Measurements from ENCODE around the gene TNRC6C. TPM values are rescaled to one million over a fixed set of nuclear protein-coding genes. Genes with fewer than 3 reads are reported as not detected.

TNRC6C gene
- total and polyA plus RNA-seq, 12 donors, result 2.2 to 31.4 (median 24.2) TPM

GRCh38 chr17:78095035-78095434, 136.5 kb downstream of the TNRC6C start:
- ATAC-seq, result no peak
- no peak for TF ChIP-seq CTCF (IDR thresholded peaks at IDR 0.05)
- Histone ChIP-seq H3K36me3 (peaks cover 0 to 100% (median 79%) of the 10 kb centered on the region in 9 donors), H3K27ac (no peak overlapping the region), H3K27me3 (no peaks in the 10 kb centered on the region), H3K9me3 (no peaks in the 10 kb centered on the region), H3K4me1 (peaks cover 0 to 4% (median 0%) of the 10 kb centered on the region in 9 donors), H3K4me3 (no peak overlapping the region)
- intact Hi-C loops (cut with DNase I), result no loop called here
- no peak for DNase-seq
- WGBS, 2 donors, result 97 to 98% methylated on average over 6 of the region's 6 CpGs

GRCh38 chr17:78096093-78096492, 137.6 kb downstream of the TNRC6C start:
- Histone ChIP-seq H3K4me1 (no peaks in the 10 kb centered on the region), H3K27me3 (no peaks in the 10 kb centered on the region), H3K9me3 (no peaks in the 10 kb centered on the region), H3K4me3 (no peak overlapping the region), H3K36me3 (peaks cover 0 to 100% (median 77%) of the 10 kb centered on the region in 9 donors), H3K27ac (no peak overlapping the region)
- TF ChIP-seq CTCF (IDR thresholded peaks at IDR 0.05), result no peak
- no peak for ATAC-seq
- no peak for DNase-seq
- 89 to 91% methylated on average over 9 of the region's 9 CpGs for WGBS, 2 donors
- intact Hi-C loops (cut with DNase I), result no loop called here

GRCh38 chr17:78101112-78101511, 142.6 kb downstream of the TNRC6C start:
- DNase-seq, result no peak
- H3K4me1 ChIP-seq, result no peaks in the 10 kb centered on the region
- no peak for ATAC-seq
- no peak for TF ChIP-seq CTCF (IDR thresholded peaks at IDR 0.05)
- H3K36me3 ChIP-seq, result peaks cover 0 to 100% (median 77%) of the 10 kb centered on the region in 9 donors
- H3K9me3 ChIP-seq, result no peaks in the 10 kb centered on the region
- H3K27ac ChIP-seq, result no peak overlapping the region
- 79 to 88% methylated on average over 5 of the region's 5 CpGs for WGBS, 2 donors
- H3K4me3 ChIP-seq, result no peak overlapping the region
- H3K27me3 ChIP-seq, result no peaks in the 10 kb centered on the region
- intact Hi-C loops (cut with DNase I), result no loop called here

- ATAC-seq, result no peak
- WGBS, 2 donors, result 91 to 97% methylated on average over 10 of the region's 10 CpGs
- no peaks in the 10 kb centered on the region for H3K27me3 ChIP-seq
Observed at GRCh38 chr17:78101542-78101941, 143.0 kb downstream of the TNRC6C start.

More at GRCh38 chr17:78101542-78101941, 143.0 kb downstream of the TNRC6C start:
- Histone ChIP-seq H3K27ac (no peak overlapping the region), H3K9me3 (no peaks in the 10 kb centered on the region), H3K4me1 (no peaks in the 10 kb centered on the region), H3K36me3 (peaks cover 0 to 100% (median 76%) of the 10 kb centered on the region in 9 donors), H3K4me3 (no peak overlapping the region)
- intact Hi-C loops (cut with DNase I), result no loop called here
- no peak for DNase-seq
- TF ChIP-seq CTCF (IDR thresholded peaks at IDR 0.05), result no peak

All from heart right ventricle (tissue), 16 donors.